ENCODE measurements around the gene TLR5.

DNA sequence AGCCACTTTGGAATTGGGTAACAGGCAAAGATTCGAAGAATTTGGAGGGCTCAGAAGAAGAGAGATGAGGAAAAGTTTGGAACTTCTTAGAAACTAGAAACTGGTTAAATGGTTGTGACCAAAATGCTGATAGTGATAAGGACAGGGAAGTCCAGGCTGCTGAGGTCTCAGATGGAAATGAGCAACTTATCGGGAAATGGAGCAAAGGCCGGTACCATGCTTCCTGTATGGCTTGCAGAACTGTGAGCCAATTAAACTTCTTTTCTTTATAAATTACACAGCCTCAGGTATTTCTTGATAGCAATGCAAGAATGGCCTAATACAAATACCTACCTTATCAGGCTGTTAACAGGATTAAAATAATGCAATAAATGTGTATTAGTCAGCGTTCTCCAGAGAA is 9.4 kb upstream of the TLR5 start:
- TF ChIP-seq CTCF (IDR thresholded peaks at IDR 0.05) = no peak
- no peak for TF ChIP-seq POLR2A (IDR thresholded peaks at IDR 0.05)

Data from body of pancreas (tissue), 4 donors.